Liver (tissue), 9 donors: ENCODE results near the gene ENTPD3. TPM values are rescaled to one million over a fixed set of nuclear protein-coding genes. Genes with fewer than 3 reads are reported as not detected.

Source experiments
- DNase-seq: peaks from one replicate; pipeline ENCODE4 v3.0.0-alpha.2; 2017; ENCODE audit warnings: low spot score
- H3K27ac ChIP-seq, 2 donors: one replicate each; pipeline ENCODE4 v1.7.0; 2013; ENCODE audit warnings: inconsistent platforms in 2 of 2, low read length in 2 of 2, control low read depth in 1 of 2, low read depth in 1 of 2, mild to moderate bottlenecking in 1 of 2
- H3K27me3 ChIP-seq, 4 donors: one replicate each; pipeline versions ENCODE4 v1.6.1 to v1.7.0; 2013; ENCODE audit warnings: low read length in 3 of 4, inconsistent platforms in 1 of 4, mild to moderate bottlenecking in 1 of 4, moderate library complexity in 1 of 4; ENCODE audit not compliant: control insufficient read depth in 4 of 4, insufficient read depth in 4 of 4
- H3K36me3 ChIP-seq, 4 donors: one replicate each; pipeline versions ENCODE4 v1.6.1 to v1.7.0; 2013; ENCODE audit warnings: low read length in 3 of 4, mild to moderate bottlenecking in 3 of 4, low read depth in 1 of 4, moderate library complexity in 1 of 4; ENCODE audit not compliant: control insufficient read depth in 4 of 4, insufficient read depth in 3 of 4
- H3K4me1 ChIP-seq, 4 donors: one replicate each; pipeline versions ENCODE4 v1.6.1 to v1.7.0; 2013; ENCODE audit warnings: low read length in 3 of 4, mild to moderate bottlenecking in 3 of 4, moderate library complexity in 1 of 4; ENCODE audit not compliant: control insufficient read depth in 4 of 4, insufficient read depth in 4 of 4
- H3K4me3 ChIP-seq, 3 donors: one replicate each; pipeline versions ENCODE4 v1.6.1 to v1.7.0; 2013; ENCODE audit warnings: low read length in 3 of 3, control low read depth in 1 of 3, low read depth in 1 of 3, mild to moderate bottlenecking in 1 of 3
- H3K9ac ChIP-seq, 2 donors: one replicate each; pipeline ENCODE4 v1.7.0; 2013; ENCODE audit warnings: low read length in 2 of 2, mild to moderate bottlenecking in 2 of 2, moderate library complexity in 2 of 2, control low read depth in 1 of 2, low read depth in 1 of 2
- H3K9me3 ChIP-seq, 4 donors: one replicate each; pipeline versions ENCODE4 v1.6.1 to v1.7.0; 2013; ENCODE audit warnings: low read length in 3 of 4; ENCODE audit not compliant: control insufficient read depth in 4 of 4
- ATF3 ChIP-seq: IDR thresholded peaks from 2 replicates; pipeline ENCODE4 v1.6.1; 2016; ENCODE audit warnings: antibody characterized with exemption
- CTCF ChIP-seq: fragments of 150-350 bp; IDR thresholded peaks from 2 replicates; pipeline ENCODE4 v1.5.1; 2017; ENCODE audit warnings: improper control_type of control experiment, low read depth, low read length; ENCODE audit not compliant: missing input control
- EGR1 ChIP-seq, 2 donors: IDR thresholded peaks; 2 replicates each; pipeline ENCODE4 v1.6.1; 2016 to 2018; ENCODE audit warnings: antibody characterized with exemption in 2 of 2, low read depth in 2 of 2
- FOXA1 ChIP-seq: IDR thresholded peaks from 2 replicates; pipeline ENCODE4 v1.6.1; 2016; ENCODE audit warnings: antibody characterized with exemption
- HNF4A ChIP-seq, 2 donors: conservative IDR thresholded peaks; 2 replicates each; pipeline ENCODE4 v1.6.1; 2016; ENCODE audit warnings: antibody characterized with exemption in 2 of 2, mild to moderate bottlenecking in 2 of 2
- HNF4G ChIP-seq: IDR thresholded peaks from 2 replicates; pipeline ENCODE4 v1.6.1; 2016; ENCODE audit warnings: antibody characterized with exemption
- JUND ChIP-seq, 2 donors: IDR thresholded peaks; 2 replicates each; pipeline ENCODE4 v1.6.1; 2016; ENCODE audit warnings: antibody characterized with exemption in 2 of 2
- MAX ChIP-seq: IDR thresholded peaks from 2 replicates; pipeline ENCODE4 v1.6.1; 2016; ENCODE audit warnings: antibody characterized with exemption
- NR2F2 ChIP-seq: IDR thresholded peaks from 2 replicates; pipeline ENCODE4 v1.6.1; 2016; ENCODE audit warnings: antibody characterized with exemption
- RAD21 ChIP-seq, 2 donors: IDR thresholded peaks; 2 replicates each; pipeline ENCODE4 v1.6.1; 2016; ENCODE audit warnings: antibody characterized with exemption in 2 of 2, mild to moderate bottlenecking in 2 of 2
- RXRA ChIP-seq, 2 donors: IDR thresholded peaks; 2 replicates each; pipeline ENCODE4 v1.6.1; 2017 to 2018; ENCODE audit warnings: antibody characterized with exemption in 2 of 2, mild to moderate bottlenecking in 1 of 2
- SP1 ChIP-seq: IDR thresholded peaks from 2 replicates; pipeline ENCODE4 v1.6.1; 2018; ENCODE audit warnings: antibody characterized with exemption, mild to moderate bottlenecking
- TAF1 ChIP-seq: conservative IDR thresholded peaks from 2 replicates; pipeline ENCODE4 v1.6.1; 2016; ENCODE audit warnings: antibody characterized with exemption, mild to moderate bottlenecking
- YY1 ChIP-seq: IDR thresholded peaks from 2 replicates; pipeline ENCODE4 v1.6.1; 2016; ENCODE audit warnings: antibody characterized with exemption, mild to moderate bottlenecking
- ZBTB33 ChIP-seq: IDR thresholded peaks from 2 replicates; pipeline ENCODE4 v1.6.1; 2016; ENCODE audit warnings: antibody characterized with exemption
- WGBS: extraction: QIAGEN DNeasy Blood & Tissue Kit; methylation state at CpG from one replicate; pipeline ENCODE4 v1.1.7; 2013; 5-methylcytosine and 5-hydroxymethylcytosine counted together
- polyA plus RNA-seq, 2 donors: library from polyadenylated mRNA; stranded (reverse) in 1 of 2; unstranded in 1 of 2; fragments of 200-250 nt in 1 of 2; fragments of >200 nt in 1 of 2; fragmentation: Nextera tagmentation in 1 of 2; extraction: Ambion mirVana in 1 of 2; gene quantifications; one replicate each; pipeline versions ENCODE4 v1.2.1 to v1.2.3, GENCODE V29; 2013 to 2015
- total RNA-seq, 2 donors: library from RNA; depleted of rRNA; stranded (reverse); fragments of >200 nt; gene quantifications; one replicate each; pipeline ENCODE4 v1.2.3, GENCODE V29; 2014
- donor health status: healthy.
- donor health status: healthy.
- donor health status: healthy.
- donor health status: healthy.
- donor health status: healthy.

The ENTPD3 gene
- total and polyA plus RNA-seq, 4 donors = 0.08 TPM; not detected in 3

GRCh38 chr3:40452057-40452456 lies 65.1 kb downstream of the ENTPD3 start:
- peak overlapping the region in 1 of 2 donors; percentile 87 for H3K9ac ChIP-seq
- H3K27me3 ChIP-seq = no peaks in the 10 kb centered on the region
- H3K4me1 ChIP-seq = peaks cover 0 to 29% (median 15%) of the 10 kb centered on the region in 4 donors
- DNase-seq = no peak
- peaks cover 0 to 2% (median 0%) of the 10 kb centered on the region in 4 donors for H3K36me3 ChIP-seq
- H3K4me3 ChIP-seq = peak overlapping the region in 2 of 3 donors; percentile 52 to 86
- H3K27ac ChIP-seq = peak overlapping the region in 1 of 2 donors; percentile 98
- 90% methylated on average over 1 of the region's 1 CpG for WGBS
- TF ChIP-seq ZBTB33 (no peak), SP1 (no peak), YY1 (no peak), EGR1 (IDR thresholded peaks at IDR 0.05; ENCODE audit: low read depth in 2 of 2) (no peak), ATF3 (no peak), HNF4A (conservative IDR thresholded peaks at IDR 0.05) (no peak), JUND (IDR thresholded peaks at IDR 0.05) (no peak), RAD21 (IDR thresholded peaks at IDR 0.05) (no peak), RXRA (IDR thresholded peaks at IDR 0.05) (no peak), HNF4G (no peak), TAF1 (no peak), MAX (no peak), FOXA1 (no peak), NR2F2 (no peak), CTCF (no peak)
- no peaks in the 10 kb centered on the region for H3K9me3 ChIP-seq

GRCh38 chr3:40452562-40452875 lies 65.5 kb downstream of the ENTPD3 start:
- H3K9ac ChIP-seq = peak overlapping the region; percentile 24 to 87
- peak overlapping the region; percentile 45 to 86 (median 52) for H3K4me3 ChIP-seq
- DNase-seq = no peak
- 2% methylated on average over 7 of the region's 7 CpGs for WGBS
- H3K27me3 ChIP-seq = no peaks in the 10 kb centered on the region
- peak overlapping the region; percentile 78 to 98 for H3K27ac ChIP-seq
- H3K36me3 ChIP-seq = peaks cover 0 to 2% (median 0%) of the 10 kb centered on the region in 4 donors
- TF ChIP-seq RXRA (IDR thresholded peaks at IDR 0.05) (no peak), TAF1 (peak; percentile 11)
- no peaks in the 10 kb centered on the region for H3K9me3 ChIP-seq
- H3K4me1 ChIP-seq = peaks cover 0 to 30% (median 15%) of the 10 kb centered on the region in 4 donors
